IMR-90 (cell line): ENCODE measurements around the gene GRM5.

Experiments
- BHLHE40 ChIP-seq: fragments of 150-350 bp; IDR thresholded peaks from 2 replicates; pipeline ENCODE4 v1.6.1; 2016; ENCODE audit warnings: mild to moderate bottlenecking, low read depth, low read length
- CEBPB ChIP-seq: IDR thresholded peaks from 2 replicates; pipeline ENCODE4 v1.6.1; 2012; ENCODE audit warnings: low read depth, low read length, improper control_type of control experiment
- CTCF ChIP-seq: conservative IDR thresholded peaks from 2 replicates; pipeline ENCODE4 v1.5.1; 2012; ENCODE audit warnings: mild to moderate bottlenecking, low read depth, low read length, improper control_type of control experiment
- FOS ChIP-seq: fragments of 150-350 bp; IDR thresholded peaks from 2 replicates; pipeline ENCODE4 v1.6.1; 2016; ENCODE audit warnings: low read depth, low read length
- MAFK ChIP-seq: IDR thresholded peaks from 2 replicates; pipeline ENCODE4 v1.6.1; 2012; ENCODE audit warnings: low read depth, low read length, improper control_type of control experiment
- MAZ ChIP-seq: IDR thresholded peaks from 2 replicates; pipeline ENCODE4 v1.6.1; 2012; ENCODE audit warnings: low read depth, mild to moderate bottlenecking, low read length, improper control_type of control experiment, moderate library complexity, borderline replicate concordance
- POLR2A ChIP-seq: IDR thresholded peaks from 2 replicates; pipeline ENCODE4 v1.6.1; 2012; ENCODE audit warnings: mild to moderate bottlenecking, low read depth, low read length
- RAD21 ChIP-seq: IDR thresholded peaks from 2 replicates; pipeline ENCODE4 v1.6.1; 2012; ENCODE audit warnings: low read length, improper control_type of control experiment
- RFX5 ChIP-seq: IDR thresholded peaks from 2 replicates; pipeline ENCODE4 v1.8.0; 2012; ENCODE audit warnings: low read depth, mild to moderate bottlenecking, low read length, moderate library complexity

DNA sequence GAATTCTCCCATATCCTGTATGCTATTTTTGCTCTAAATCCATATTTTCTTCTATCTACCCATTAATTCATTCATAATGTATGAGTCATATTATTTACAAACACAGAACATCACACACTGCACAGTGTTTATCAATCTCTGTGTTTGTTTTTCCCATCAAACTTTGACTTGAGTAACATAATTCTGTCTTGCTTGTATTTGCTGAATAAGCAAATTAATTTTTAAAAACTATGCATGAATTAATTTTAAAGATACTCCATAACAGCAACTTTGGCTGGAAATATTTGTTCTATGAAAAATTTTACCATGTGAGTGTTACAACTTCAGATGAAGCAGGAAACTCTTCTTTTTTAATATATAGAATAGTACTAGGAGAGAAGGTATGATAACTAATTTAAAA, 275.6 kb downstream of the GRM5 start:
- TF ChIP-seq CTCF, result no peak
- no peak for TF ChIP-seq BHLHE40
- no peak for TF ChIP-seq POLR2A
- TF ChIP-seq MAFK, result peak; percentile 97
- TF ChIP-seq FOS, result no peak
- TF ChIP-seq CEBPB, result no peak
- no peak for TF ChIP-seq RAD21
- no peak for TF ChIP-seq RFX5
- no peak for TF ChIP-seq MAZ
